Measurements from ENCODE around the gene RPS15. TPM values are rescaled to one million over a fixed set of nuclear protein-coding genes. Genes with fewer than 3 reads are reported as not detected.

Gene RPS15
- total and polyA plus RNA-seq, 2 of the 13 experiments (the other 11 are each of a cell fraction or from before 2014, with no cell fraction given): 695 to 1,411 TPM

GRCh38 chr19:1430246-1430645 is 8.0 kb upstream of the RPS15 start:
- WGBS (ENCODE audit: low lambda C conversion rate): 100% methylated on average over 4 of the region's 14 CpGs
- no peak overlapping the region for H3K4me2 ChIP-seq (ENCODE audit: low read depth, low read length)
- CTCF ChIA-PET (ENCODE audit: low intra/inter-chr PET ratio, low total read pairs): no interaction called here
- in situ Hi-C loops (cut with HindIII; ENCODE audit: extremely low pct_ligation_motif_present, low pct_unique_long_range_greater_than_20kb) (no loop called here), intact Hi-C loops (cut with micrococcal nuclease; ENCODE audit: unreplicated experiment) (no loop called here)
- no peak overlapping the region for H2AFZ ChIP-seq (ENCODE audit: low read length)
- H3K9me3 ChIP-seq (ENCODE audit: low read length): no peaks in the 10 kb centered on the region
- peaks cover 15% of the 10 kb centered on the region for H3K79me2 ChIP-seq (ENCODE audit: insufficient read depth, low read length)
- peaks cover 7% of the 10 kb centered on the region for H3K4me1 ChIP-seq (ENCODE audit: insufficient read depth, low read length)
- POLR2A ChIA-PET: interaction anchor here (0.8 kb wide), 1 partner anchor 161 kb away, joined by 3 read pairs; the partner anchor contains the start of gene CIRBP
- ATAC-seq (no peak), FAIRE-seq (no peak), DNase-seq (ENCODE audit: low spot score) (no peak)
- H3K9ac ChIP-seq (ENCODE audit: insufficient read depth, low read depth, low read length): no peak overlapping the region
- no peak for TF ChIP-seq ZNF703 (CRISPR knock-in tag; IDR thresholded peaks at IDR 0.05; ENCODE audit: borderline replicate concordance)
- no peak for TF ChIP-seq NR2C2 (CRISPR knock-in tag; IDR thresholded peaks at IDR 0.05; ENCODE audit: borderline replicate concordance)
- no peak for TF ChIP-seq MXD4 (CRISPR knock-in tag; IDR thresholded peaks at IDR 0.05)
- no peak for TF ChIP-seq ZNF570 (CRISPR knock-in tag; IDR thresholded peaks at IDR 0.05; ENCODE audit: borderline replicate concordance)
- TF ChIP-seq MED13 (CRISPR knock-in tag; IDR thresholded peaks at IDR 0.05): no peak
- no peak for TF ChIP-seq FOXA1 (IDR thresholded peaks at IDR 0.05)
- TF ChIP-seq FOXA1 (CRISPR knock-in tag; IDR thresholded peaks at IDR 0.05): no peak
- no peak for TF ChIP-seq ZNF205 (CRISPR knock-in tag; IDR thresholded peaks at IDR 0.05)
- no peak for TF ChIP-seq ZFP62 (CRISPR knock-in tag; IDR thresholded peaks at IDR 0.05)
- no peak for TF ChIP-seq ATF1 (CRISPR knock-in tag; IDR thresholded peaks at IDR 0.05)
- TF ChIP-seq TRIM24 (CRISPR knock-in tag; IDR thresholded peaks at IDR 0.05): no peak
- no peak for TF ChIP-seq GLMP (CRISPR knock-in tag; IDR thresholded peaks at IDR 0.05; ENCODE audit: borderline replicate concordance)
- TF ChIP-seq CREBL2 (CRISPR knock-in tag; IDR thresholded peaks at IDR 0.05; ENCODE audit: borderline replicate concordance): no peak
- no peak for TF ChIP-seq HCFC1 (IDR thresholded peaks at IDR 0.05; ENCODE audit: low read depth, low read length)
- TF ChIP-seq TRIM22 (IDR thresholded peaks at IDR 0.05): no peak
- no peak for TF ChIP-seq RARA (CRISPR knock-in tag; IDR thresholded peaks at IDR 0.05)
- TF ChIP-seq ZSCAN9 (CRISPR knock-in tag; IDR thresholded peaks at IDR 0.05; ENCODE audit: borderline replicate concordance): no peak
- no peak for TF ChIP-seq ARID2 (CRISPR knock-in tag; IDR thresholded peaks at IDR 0.05; ENCODE audit: borderline replicate concordance)
- no peak for TF ChIP-seq EEA1 (CRISPR knock-in tag; IDR thresholded peaks at IDR 0.05; ENCODE audit: borderline replicate concordance)
- no peak for TF ChIP-seq ARNTL (CRISPR knock-in tag; IDR thresholded peaks at IDR 0.05)
- no peak for TF ChIP-seq BCL6 (CRISPR knock-in tag; IDR thresholded peaks at IDR 0.05)
- peaks cover 33 to 77% of the 10 kb centered on the region in 2 experiments for H3K36me3 ChIP-seq (replicated peaks in 1 of 2; ENCODE audit: control insufficient read depth in 1 of 2, insufficient read depth in 2 of 2, low read length in 2 of 2)
- H3K4me3 ChIP-seq (replicated peaks in 1 of 3; ENCODE audit: insufficient read depth in 1 of 3, low read depth in 2 of 3, low read length in 3 of 3): no peak overlapping the region
- H3K27ac ChIP-seq (ENCODE audit: extremely low read length, insufficient read depth, low read length): no peak overlapping the region
- no peaks in the 10 kb centered on the region for H3K27me3 ChIP-seq (ENCODE audit: control insufficient read depth in 1 of 2, insufficient read depth in 2 of 2, low read length in 2 of 2)
- no TSS peak for BruUV-seq (replicated peaks)
- peaks cover 6% of the 10 kb centered on the region for H4K20me1 ChIP-seq (ENCODE audit: insufficient read depth, low read length)
